Effector CD8-positive, alpha-beta T cell (primary cell): ENCODE results near the gene SPEM2.

Experiments used
- DNase-seq: peaks from one replicate; lab custom pipeline; 2025; lab: John Stamatoyannopoulos, UW

SPEM2 gene

GRCh38 chr17:7403977-7404736 is 21.3 kb upstream of the SPEM2 start, which contains the start of gene TMEM256:
TMEM256 (minus strand) TSS chr17:7404097; CDS start chr17:7404084, 13 bp downstream.
- DNase-seq: peak; percentile 94

- peak; percentile 73 for DNase-seq
These were observed 20.6 kb upstream of the SPEM2 start for GRCh38 chr17:7404737-7405349.

- no peak for DNase-seq
These were observed 19.8 kb upstream of the SPEM2 start for GRCh38 chr17:7405350-7406234.

GRCh38 chr17:7406235-7406825 is 19.1 kb upstream of the SPEM2 start:
- DNase-seq: no peak

- DNase-seq: no peak
These were observed 18.3 kb upstream of the SPEM2 start for GRCh38 chr17:7407082-7407481.

GRCh38 chr17:7407485-7408251 is 17.7 kb upstream of the SPEM2 start, which contains the start of gene NLGN2:
NLGN2 (plus strand) TSS chr17:7407845; CDS start chr17:7408256, 411 bp downstream.
- DNase-seq: no peak

GRCh38 chr17:7408252-7408727 is 17.1 kb upstream of the SPEM2 start:
- DNase-seq: peak; percentile 8

GRCh38 chr17:7408863-7409262 is 16.6 kb upstream of the SPEM2 start:
- DNase-seq: no peak

- no peak for DNase-seq
These were observed 15.7 kb upstream of the SPEM2 start for GRCh38 chr17:7409716-7410115.

- DNase-seq: no peak
These were observed 14.6 kb upstream of the SPEM2 start for GRCh38 chr17:7410634-7411426.

GRCh38 chr17:7411427-7411750 is 14.0 kb upstream of the SPEM2 start:
- DNase-seq: no peak

- DNase-seq: no peak
These were observed 11.9 kb upstream of the SPEM2 start for GRCh38 chr17:7413346-7413985.

- DNase-seq: no peak
These were observed 10.6 kb upstream of the SPEM2 start for GRCh38 chr17:7414837-7415236.

- DNase-seq: no peak
These were observed 9.6 kb upstream of the SPEM2 start for GRCh38 chr17:7415784-7416183.

- DNase-seq: no peak
These were observed 9.1 kb upstream of the SPEM2 start for GRCh38 chr17:7416323-7416722.

- DNase-seq: no peak
These were observed 8.3 kb upstream of the SPEM2 start for GRCh38 chr17:7417056-7417655.

- no peak for DNase-seq
These were observed 6.8 kb upstream of the SPEM2 start for GRCh38 chr17:7418472-7419152.

- DNase-seq: no peak
These were observed 5.4 kb upstream of the SPEM2 start, which contains the start of gene SPEM1 for GRCh38 chr17:7419819-7420610. SPEM1 (plus strand) TSS chr17:7420324; CDS start chr17:7420385, 61 bp downstream.
